ENCODE measurements around the gene IFT27.

GRCh38 chr22:36746375-36746970 is 29.4 kb downstream of the IFT27 start:
- TF ChIP-seq CTCF (IDR thresholded peaks at IDR 0.05), result no peak
- no peak for TF ChIP-seq ZFX (IDR thresholded peaks at IDR 0.05; ENCODE audit: borderline replicate concordance)
